ENCODE results near the gene CYP26B1.

The CYP26B1 gene

GRCh38 chr2:72114693-72115051, 33.0 kb downstream of the CYP26B1 start:
- Histone ChIP-seq H3K4me3 (ENCODE audit: low read length) (no peak overlapping the region), H3K27ac (ENCODE audit: low read depth, low read length) (no peak overlapping the region), H3K9ac (ENCODE audit: low read depth, low read length) (no peak overlapping the region), H3K27me3 (ENCODE audit: insufficient read depth, low read length) (no peaks in the 10 kb centered on the region), H3K4me1 (ENCODE audit: insufficient read depth, low read length) (peaks cover 15% of the 10 kb centered on the region; the same call in 1 of the 2 replicates), H3K36me3 (ENCODE audit: insufficient read depth, low read length) (no peaks in the 10 kb centered on the region), H3K9me3 (ENCODE audit: insufficient read depth, low read depth, low read length) (peaks cover 5% of the 10 kb centered on the region; the same call in 1 of the 2 replicates)
- 90% methylated on average over 11 of the region's 11 CpGs for WGBS

DNA sequence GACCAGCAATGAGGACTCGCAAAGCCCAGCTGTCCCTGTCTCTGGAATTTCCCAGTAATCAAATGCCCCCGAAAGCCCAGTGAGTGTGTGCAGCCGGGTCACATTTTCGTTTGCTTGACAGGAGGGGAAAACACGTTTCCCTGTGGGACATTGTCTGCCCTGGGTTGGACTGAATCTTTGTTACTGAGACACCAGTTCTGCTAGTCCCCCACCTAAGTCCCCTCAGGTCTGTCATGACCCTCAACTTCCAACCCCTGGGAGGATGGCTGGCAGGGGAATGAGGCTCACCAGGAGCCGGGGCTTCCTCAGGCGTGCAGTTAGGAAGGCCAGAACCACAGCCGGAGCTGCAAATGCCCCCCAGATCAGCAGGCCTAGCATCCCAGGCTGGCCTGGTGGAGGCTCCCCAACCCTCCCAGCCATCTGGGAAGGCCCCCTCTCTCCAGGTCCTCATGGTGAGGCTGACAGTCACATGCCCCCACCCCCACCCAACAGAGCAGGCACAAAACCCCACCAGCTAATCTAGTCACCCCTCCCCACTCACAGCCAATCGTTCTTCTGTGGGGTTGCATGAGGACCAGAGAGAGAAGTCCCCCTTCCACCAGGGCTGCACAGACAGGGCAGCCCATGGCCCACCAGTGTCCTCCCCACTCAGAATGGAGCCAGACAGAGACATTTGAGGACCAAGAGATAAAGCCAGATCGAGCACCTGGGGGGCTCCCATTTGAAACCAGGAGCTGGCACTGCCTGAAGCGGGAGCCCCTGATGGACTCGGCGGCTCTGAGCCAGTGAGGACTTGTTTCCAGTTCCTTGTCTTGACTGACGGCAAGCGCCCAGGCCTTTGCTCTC, 33.6 kb downstream of the CYP26B1 start:
- Histone ChIP-seq H3K27ac (ENCODE audit: low read depth, low read length) (no peak overlapping the region), H3K27me3 (ENCODE audit: insufficient read depth, low read length) (no peaks in the 10 kb centered on the region), H3K4me1 (ENCODE audit: insufficient read depth, low read length) (peaks cover 15% of the 10 kb centered on the region; the same call in 1 of the 2 replicates), H3K9ac (ENCODE audit: low read depth, low read length) (no peak overlapping the region), H3K9me3 (ENCODE audit: insufficient read depth, low read depth, low read length) (peaks cover 5% of the 10 kb centered on the region; the same call in 1 of the 2 replicates), H3K36me3 (ENCODE audit: insufficient read depth, low read length) (no peaks in the 10 kb centered on the region), H3K4me3 (ENCODE audit: low read length) (no peak overlapping the region)
- 89% methylated on average over 15 of the region's 15 CpGs for WGBS

GRCh38 chr2:72112981-72113846, 34.4 kb downstream of the CYP26B1 start:
- 95% methylated on average over 12 of the region's 12 CpGs for WGBS
- H3K27ac ChIP-seq (ENCODE audit: low read depth, low read length) = no peak overlapping the region

DNA sequence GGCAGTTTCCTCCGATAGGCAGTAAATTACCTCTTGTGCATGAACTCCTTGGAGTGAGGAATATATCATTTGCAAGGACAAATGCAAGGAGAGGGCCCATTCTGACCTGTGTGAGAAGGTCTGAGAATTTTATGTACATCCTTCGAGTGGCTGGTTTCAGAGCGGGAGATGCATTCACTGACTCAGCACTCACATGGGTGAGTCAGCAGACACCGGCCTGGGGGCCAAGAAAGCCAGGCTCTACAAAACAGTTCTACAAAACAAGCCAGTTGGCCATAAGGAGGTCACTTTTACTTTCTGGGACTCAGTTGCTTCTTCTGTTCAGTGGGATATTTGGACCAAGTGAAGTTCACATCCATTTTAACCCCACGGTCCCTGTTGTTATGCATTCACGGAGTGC, 35.3 kb downstream of the CYP26B1 start:
- Histone ChIP-seq H3K36me3 (ENCODE audit: insufficient read depth, low read length) (no peaks in the 10 kb centered on the region), H3K27me3 (ENCODE audit: insufficient read depth, low read length) (no peaks in the 10 kb centered on the region), H3K9ac (ENCODE audit: low read depth, low read length) (no peak overlapping the region), H3K4me3 (ENCODE audit: low read length) (no peak overlapping the region), H3K4me1 (ENCODE audit: insufficient read depth, low read length) (peaks cover 15% of the 10 kb centered on the region; the same call in 1 of the 2 replicates), H3K9me3 (ENCODE audit: insufficient read depth, low read depth, low read length) (peaks cover 5% of the 10 kb centered on the region; the same call in 1 of the 2 replicates), H3K27ac (ENCODE audit: low read depth, low read length) (no peak overlapping the region)
- WGBS = 94% methylated on average over 6 of the region's 6 CpGs

More at GRCh38 chr2:72112981-72113846, 34.4 kb downstream of the CYP26B1 start:
- Histone ChIP-seq H3K4me1 (ENCODE audit: insufficient read depth, low read length) (peaks cover 15% of the 10 kb centered on the region; the same call in 1 of the 2 replicates), H3K27me3 (ENCODE audit: insufficient read depth, low read length) (no peaks in the 10 kb centered on the region), H3K4me3 (ENCODE audit: low read length) (no peak overlapping the region), H3K36me3 (ENCODE audit: insufficient read depth, low read length) (no peaks in the 10 kb centered on the region), H3K9me3 (ENCODE audit: insufficient read depth, low read depth, low read length) (peaks cover 5% of the 10 kb centered on the region; the same call in 1 of the 2 replicates), H3K9ac (ENCODE audit: low read depth, low read length) (no peak overlapping the region)

DNA sequence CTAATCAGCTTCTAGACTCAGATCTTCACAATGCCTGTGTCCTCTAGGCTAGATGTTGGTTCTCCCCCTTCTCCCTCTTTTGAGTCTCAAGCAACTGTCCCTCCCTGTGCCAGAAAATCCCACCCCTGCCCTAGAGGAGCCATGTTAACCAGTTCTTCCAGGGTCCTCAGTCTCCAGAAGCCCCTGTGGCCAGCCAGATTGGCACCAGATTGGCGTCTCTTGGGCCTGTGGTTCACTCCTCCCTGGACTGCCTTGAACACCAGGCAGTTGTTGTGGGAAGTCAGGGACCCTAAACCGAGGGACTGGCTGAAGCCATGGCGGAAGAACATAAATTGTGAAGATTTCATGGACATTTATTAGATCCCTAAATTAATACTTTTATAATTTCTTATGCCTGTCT, 36.6 kb downstream of the CYP26B1 start:
- H3K27ac ChIP-seq (ENCODE audit: low read depth, low read length) = no peak overlapping the region
- no peaks in the 10 kb centered on the region for H3K27me3 ChIP-seq (ENCODE audit: insufficient read depth, low read length)
- peaks cover 5% of the 10 kb centered on the region; the same call in 1 of the 2 replicates for H3K9me3 ChIP-seq (ENCODE audit: insufficient read depth, low read depth, low read length)
- H3K9ac ChIP-seq (ENCODE audit: low read depth, low read length) = no peak overlapping the region
- no peaks in the 10 kb centered on the region for H3K36me3 ChIP-seq (ENCODE audit: insufficient read depth, low read length)
- WGBS = 92% methylated on average over 3 of the region's 3 CpGs
- H3K4me1 ChIP-seq (ENCODE audit: insufficient read depth, low read length) = peaks cover 11% of the 10 kb centered on the region; the same call in 1 of the 2 replicates
- H3K4me3 ChIP-seq (ENCODE audit: low read length) = no peak overlapping the region

DNA sequence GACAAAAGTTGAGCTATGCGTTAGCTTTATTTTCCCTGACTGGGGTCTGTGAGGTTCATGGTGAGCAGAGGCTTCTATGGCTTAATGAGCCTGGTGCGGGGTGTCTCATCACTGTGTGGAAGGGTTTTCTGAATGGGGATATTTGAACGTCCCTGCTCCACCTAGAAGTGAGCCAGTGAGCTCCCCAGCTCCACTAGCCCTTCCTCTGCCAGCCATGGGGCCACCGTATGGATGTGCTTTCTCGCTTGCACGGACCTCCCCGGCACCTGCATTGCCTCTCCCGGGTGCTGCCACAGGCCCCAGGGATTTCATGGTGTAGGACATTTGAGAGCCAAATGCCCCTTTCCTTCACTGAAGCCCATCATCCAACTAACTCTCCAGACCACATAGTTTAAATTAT, 37.8 kb downstream of the CYP26B1 start:
- Histone ChIP-seq H3K4me1 (ENCODE audit: insufficient read depth, low read length) (peaks cover 2% of the 10 kb centered on the region; the same call in 1 of the 2 replicates), H3K4me3 (ENCODE audit: low read length) (no peak overlapping the region), H3K27ac (ENCODE audit: low read depth, low read length) (no peak overlapping the region), H3K9me3 (ENCODE audit: insufficient read depth, low read depth, low read length) (peaks cover 5% of the 10 kb centered on the region; the same call in 1 of the 2 replicates), H3K9ac (ENCODE audit: low read depth, low read length) (no peak overlapping the region), H3K27me3 (ENCODE audit: insufficient read depth, low read length) (no peaks in the 10 kb centered on the region), H3K36me3 (ENCODE audit: insufficient read depth, low read length) (no peaks in the 10 kb centered on the region)
- 95% methylated on average over 8 of the region's 8 CpGs for WGBS

- no peak overlapping the region for H3K9ac ChIP-seq (ENCODE audit: low read depth, low read length)
- H3K4me3 ChIP-seq (ENCODE audit: low read length) = no peak overlapping the region
- no peaks in the 10 kb centered on the region for H3K36me3 ChIP-seq (ENCODE audit: insufficient read depth, low read length)
- H3K27ac ChIP-seq (ENCODE audit: low read depth, low read length) = no peak overlapping the region
- H3K9me3 ChIP-seq (ENCODE audit: insufficient read depth, low read depth, low read length) = peaks cover 5% of the 10 kb centered on the region; the same call in 1 of the 2 replicates
- H3K4me1 ChIP-seq (ENCODE audit: insufficient read depth, low read length) = no peaks in the 10 kb centered on the region
- no peaks in the 10 kb centered on the region for H3K27me3 ChIP-seq (ENCODE audit: insufficient read depth, low read length)
- WGBS = 90% methylated on average over 3 of the region's 3 CpGs
Measured at GRCh38 chr2:72109291-72109690, 38.4 kb downstream of the CYP26B1 start.

- H3K9ac ChIP-seq (ENCODE audit: low read depth, low read length) = no peak overlapping the region
- H3K27ac ChIP-seq (ENCODE audit: low read depth, low read length) = no peak overlapping the region
- H3K27me3 ChIP-seq (ENCODE audit: insufficient read depth, low read length) = no peaks in the 10 kb centered on the region
- 100% methylated on average over 3 of the region's 3 CpGs for WGBS
- peaks cover 5% of the 10 kb centered on the region; the same call in 1 of the 2 replicates for H3K9me3 ChIP-seq (ENCODE audit: insufficient read depth, low read depth, low read length)
- H3K4me1 ChIP-seq (ENCODE audit: insufficient read depth, low read length) = no peaks in the 10 kb centered on the region
- H3K4me3 ChIP-seq (ENCODE audit: low read length) = no peak overlapping the region
- no peaks in the 10 kb centered on the region for H3K36me3 ChIP-seq (ENCODE audit: insufficient read depth, low read length)
Measured at GRCh38 chr2:72108121-72108520, 39.5 kb downstream of the CYP26B1 start.

GRCh38 chr2:72106978-72107377, 40.7 kb downstream of the CYP26B1 start:
- Histone ChIP-seq H3K9me3 (ENCODE audit: insufficient read depth, low read depth, low read length) (no peaks in the 10 kb centered on the region), H3K4me3 (ENCODE audit: low read length) (no peak overlapping the region), H3K27me3 (ENCODE audit: insufficient read depth, low read length) (no peaks in the 10 kb centered on the region), H3K27ac (ENCODE audit: low read depth, low read length) (no peak overlapping the region), H3K9ac (ENCODE audit: low read depth, low read length) (no peak overlapping the region), H3K36me3 (ENCODE audit: insufficient read depth, low read length) (no peaks in the 10 kb centered on the region), H3K4me1 (ENCODE audit: insufficient read depth, low read length) (no peaks in the 10 kb centered on the region)
- 86% methylated on average over 4 of the region's 4 CpGs for WGBS

- H3K27me3 ChIP-seq (ENCODE audit: insufficient read depth, low read length) = no peaks in the 10 kb centered on the region
- H3K9me3 ChIP-seq (ENCODE audit: insufficient read depth, low read depth, low read length) = no peaks in the 10 kb centered on the region
- H3K4me3 ChIP-seq (ENCODE audit: low read length) = no peak overlapping the region
- H3K4me1 ChIP-seq (ENCODE audit: insufficient read depth, low read length) = no peaks in the 10 kb centered on the region
- no peaks in the 10 kb centered on the region for H3K36me3 ChIP-seq (ENCODE audit: insufficient read depth, low read length)
- no peak overlapping the region for H3K9ac ChIP-seq (ENCODE audit: low read depth, low read length)
- no peak overlapping the region for H3K27ac ChIP-seq (ENCODE audit: low read depth, low read length)
- 83% methylated on average over 21 of the region's 21 CpGs for WGBS
Measured at GRCh38 chr2:72104821-72105588, 42.7 kb downstream of the CYP26B1 start.
